ENCODE results near the gene ZNF22.

The ZNF22 gene

DNA sequence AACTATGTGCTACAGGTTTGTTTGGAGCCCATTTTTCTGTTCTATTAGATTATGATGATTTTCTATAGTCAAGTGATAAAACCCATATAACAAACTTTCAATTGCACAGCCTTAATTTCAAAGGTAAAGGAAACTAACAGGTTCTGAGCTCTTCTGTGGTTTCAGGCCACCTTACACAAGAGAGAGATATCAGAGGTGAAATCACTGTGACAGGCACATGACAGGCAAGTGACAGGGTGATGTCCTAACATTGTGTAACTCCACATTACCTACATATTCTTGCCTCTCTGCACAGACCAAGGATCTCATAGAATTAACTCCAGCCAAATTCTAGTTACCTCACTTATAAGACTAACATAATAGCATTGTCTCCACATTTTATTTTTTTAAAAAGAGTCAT, 35.0 kb downstream of the ZNF22 start:
- DNase-seq: no peak

DNA sequence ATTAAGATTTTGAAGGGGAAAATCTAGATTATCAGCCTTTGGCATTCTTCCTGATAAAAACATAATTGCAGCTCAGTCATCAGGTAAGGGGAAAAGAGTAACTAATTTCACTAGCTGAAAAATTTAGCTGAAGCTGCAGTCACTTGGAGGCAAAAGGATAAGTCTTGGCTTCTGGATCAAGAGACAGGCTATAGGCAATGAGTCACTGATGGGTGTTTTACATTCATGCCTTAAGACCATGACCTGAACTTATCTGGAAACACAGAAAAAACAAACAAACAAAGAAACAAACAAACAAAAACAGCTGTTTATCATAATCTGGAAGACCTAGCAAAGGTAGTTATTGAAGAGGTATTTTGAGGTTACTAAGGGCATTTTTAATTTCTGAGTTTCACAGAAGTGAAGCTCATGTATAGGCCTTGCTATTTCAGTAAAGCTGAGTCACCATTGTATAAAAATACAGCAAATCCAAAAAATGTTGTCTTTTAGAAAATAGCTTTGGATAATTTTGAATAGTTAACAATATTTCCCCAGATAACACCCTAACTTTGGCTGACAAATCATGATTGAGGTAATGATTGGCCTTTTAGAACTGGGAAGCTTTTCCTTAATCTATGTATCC, 40.3 kb downstream of the ZNF22 start:
- DNase-seq: no peak

DNA sequence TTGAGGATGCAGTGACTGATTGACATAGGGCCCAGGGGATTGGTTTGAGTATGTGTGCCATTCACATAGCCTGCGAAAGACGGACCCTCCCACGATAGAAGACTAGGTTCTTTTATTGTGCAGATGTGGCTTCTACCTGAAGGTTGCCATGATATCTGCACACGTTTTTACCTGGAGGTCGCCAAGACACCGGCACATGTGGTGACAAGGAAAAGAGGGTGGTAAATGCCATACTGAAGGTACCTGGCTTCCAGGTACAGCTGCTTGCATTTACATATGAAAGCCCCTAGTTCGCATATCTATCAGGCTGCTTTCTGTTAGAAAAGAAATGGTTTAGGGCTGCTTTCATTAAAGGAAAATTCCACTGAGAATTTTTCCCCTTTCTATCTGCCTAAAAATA, 43.6 kb downstream of the ZNF22 start:
- DNase-seq: no peak

DNA sequence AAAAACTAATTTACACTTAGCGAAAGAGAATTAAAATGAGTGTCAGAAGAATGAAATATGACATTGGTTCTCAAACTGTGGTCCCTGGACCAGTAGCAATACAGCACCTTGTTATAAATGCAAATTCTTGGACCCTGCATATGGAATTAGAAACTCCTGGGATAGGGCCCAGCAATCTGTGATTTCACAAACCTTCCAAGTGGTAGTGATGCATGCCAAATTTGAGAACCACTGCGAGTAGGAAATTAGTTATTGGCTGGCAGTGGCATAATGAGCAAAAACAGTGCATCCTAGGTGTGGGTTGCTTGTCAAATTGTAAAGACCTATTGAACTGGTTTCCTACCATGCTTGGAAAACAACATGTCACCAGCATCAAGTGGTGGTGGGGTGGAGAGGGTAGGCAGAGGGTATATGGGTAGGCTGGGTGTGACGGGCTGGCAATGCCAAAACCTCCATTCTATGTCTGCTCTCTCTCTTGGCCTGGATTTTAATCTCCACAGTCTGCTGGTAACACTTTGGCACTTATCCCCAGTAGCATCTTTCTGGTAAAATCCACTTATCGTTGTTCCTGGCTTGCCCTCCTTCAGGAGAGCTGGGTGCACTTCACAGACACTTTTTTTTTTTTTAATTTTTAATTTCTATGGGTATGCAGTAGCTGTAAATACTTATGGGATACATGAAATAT, 50.0 kb downstream of the ZNF22 start:
- no peak for DNase-seq

DNA sequence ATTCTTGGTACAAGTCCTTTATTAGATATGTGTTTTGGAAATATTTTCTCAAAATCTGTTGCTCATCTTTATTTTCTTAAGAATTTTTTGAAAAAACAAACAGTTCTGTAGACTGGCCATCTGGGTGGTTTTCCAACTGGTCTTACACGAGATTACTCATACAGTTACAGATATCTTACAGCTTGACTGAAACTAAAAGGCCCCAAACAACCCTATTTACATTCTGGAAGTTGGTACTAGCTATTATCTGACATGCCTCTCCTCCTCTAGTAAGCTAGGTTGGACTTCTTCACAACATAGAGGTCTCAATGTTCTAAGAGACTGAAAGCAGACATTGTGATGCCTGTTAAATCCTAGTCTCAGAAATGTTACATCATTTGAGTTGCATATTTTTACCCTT, 52.0 kb downstream of the ZNF22 start:
- no peak for DNase-seq

DNA sequence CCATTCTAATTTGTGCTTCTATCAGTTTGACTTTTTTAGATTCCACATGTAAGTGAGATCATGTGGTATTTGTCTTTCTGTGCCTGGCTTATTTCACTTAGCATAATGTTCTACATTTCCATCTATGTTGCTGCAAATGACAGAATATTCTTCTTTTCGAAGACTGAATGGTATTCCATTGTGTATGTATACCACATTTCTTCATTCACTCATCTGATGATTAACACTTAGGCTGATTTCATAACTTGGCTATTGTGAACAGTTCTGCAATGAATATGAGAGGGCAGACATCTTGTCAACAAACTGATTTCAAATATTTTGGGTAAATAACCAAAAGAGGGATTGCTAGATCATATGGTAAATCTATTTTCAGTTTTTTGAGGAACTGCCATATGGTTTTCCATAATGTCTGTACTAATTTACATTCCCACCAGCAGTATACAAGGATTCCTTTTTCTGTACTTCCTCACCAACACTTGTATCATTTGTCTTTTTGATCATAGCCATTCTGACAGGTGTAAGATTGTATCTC, 52.9 kb downstream of the ZNF22 start:
- DNase-seq: no peak

Measured in NCI-H510A treated with DMSO at 0.1 percent for 48 hours (cell line).